GM18867 (cell line): ENCODE measurements around the gene OTOGL.
"Not testable (repeated sequence)": the region's sequence is repeated elsewhere in the genome, so short reads cannot be mapped to it uniquely, and the experiment has no call there.

Experiments
- ATAC-seq: cut with Tn5 transposase; IDR thresholded peaks from one replicate; pipeline ENCODE4 v1.9.1; 2021; ENCODE audit warnings: mild to moderate bottlenecking, moderate library complexity; ENCODE audit not compliant: unreplicated experiment

The OTOGL gene

GRCh38 chr12:80129895-80130530 is 30.7 kb downstream of the OTOGL start:
- no peak for ATAC-seq

- no peak for ATAC-seq
These were observed 36.3 kb downstream of the OTOGL start for GRCh38 chr12:80135624-80136023.

GRCh38 chr12:80140005-80140404 is 40.7 kb downstream of the OTOGL start:
- no peak for ATAC-seq

DNA sequence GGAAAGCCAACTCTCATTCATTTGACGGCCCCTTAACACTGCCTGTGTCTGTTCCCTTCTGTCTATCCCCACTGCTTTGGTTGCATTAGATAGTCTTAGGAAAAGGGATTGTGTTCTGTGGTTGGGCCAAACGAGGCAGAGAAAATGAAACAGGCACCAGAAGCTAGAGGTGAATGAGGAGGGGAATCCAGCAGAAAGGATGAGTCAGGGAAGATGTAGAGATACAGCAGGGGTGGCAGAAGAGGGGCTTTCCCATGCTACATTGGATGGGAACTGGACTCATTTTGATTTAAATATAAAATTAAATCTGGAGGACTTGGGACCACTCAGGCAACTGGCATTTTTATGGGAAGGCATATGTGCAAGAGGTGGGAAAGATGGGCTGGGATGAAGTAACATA is 43.3 kb downstream of the OTOGL start:
- ATAC-seq, result no peak

DNA sequence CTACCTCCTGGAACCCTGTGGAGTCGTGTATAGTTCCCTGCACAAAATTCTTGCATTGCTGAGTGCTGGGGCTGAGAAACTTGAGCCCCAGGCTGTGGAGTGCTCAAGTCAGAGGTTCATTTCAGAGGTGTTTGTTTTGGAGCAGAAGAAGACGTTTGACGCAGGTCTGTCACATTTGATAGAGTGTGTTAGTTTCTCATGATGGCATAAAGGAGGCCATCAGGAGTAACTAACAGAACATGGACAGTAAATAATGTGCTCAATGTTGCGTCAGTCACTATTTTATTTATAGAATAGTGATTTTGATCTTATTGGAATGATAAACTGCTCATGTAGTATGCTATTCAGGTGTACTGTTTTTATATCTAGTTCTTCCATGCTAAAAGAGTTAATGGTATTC is 44.2 kb downstream of the OTOGL start:
- ATAC-seq, result no peak

DNA sequence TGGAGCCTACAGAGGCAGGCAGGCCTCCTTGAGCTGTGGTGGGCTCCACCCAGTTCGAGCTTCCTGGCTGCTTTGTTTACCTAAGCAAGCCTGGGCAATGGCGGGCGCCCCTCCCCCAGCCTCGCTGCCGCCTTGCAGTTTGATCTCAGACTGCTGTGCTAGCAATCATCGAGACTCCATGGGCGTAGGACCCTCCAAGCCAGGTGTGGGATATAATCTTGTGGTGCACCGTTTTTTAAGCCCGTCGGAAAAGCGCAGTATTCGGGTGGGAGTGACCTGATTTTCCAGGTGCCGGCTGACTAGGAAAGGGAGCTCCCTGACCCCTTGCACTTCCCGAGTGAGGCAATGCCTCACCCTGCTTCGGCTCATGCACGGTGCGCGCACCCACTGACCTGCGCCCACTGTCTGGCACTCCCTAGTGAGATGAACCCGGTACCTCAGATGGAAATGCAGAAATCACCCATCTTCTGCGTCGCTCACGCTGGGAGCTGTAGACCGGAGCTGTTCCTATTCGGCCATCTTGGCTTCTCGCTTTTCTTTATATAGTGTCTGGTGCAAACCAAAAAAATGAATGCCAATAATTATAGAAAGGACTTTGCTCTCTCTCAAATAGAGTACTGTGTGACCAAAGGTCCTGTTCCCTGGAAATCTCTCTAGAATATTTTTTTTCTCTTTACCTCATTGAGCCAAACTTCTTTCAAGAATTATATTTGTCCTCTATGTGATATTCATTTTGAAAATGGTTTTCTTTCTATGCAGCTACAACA is 50.4 kb downstream of the OTOGL start:
- not testable (repeated sequence) for ATAC-seq

- no peak for ATAC-seq
These were observed 51.8 kb downstream of the OTOGL start for GRCh38 chr12:80151131-80151530.

DNA sequence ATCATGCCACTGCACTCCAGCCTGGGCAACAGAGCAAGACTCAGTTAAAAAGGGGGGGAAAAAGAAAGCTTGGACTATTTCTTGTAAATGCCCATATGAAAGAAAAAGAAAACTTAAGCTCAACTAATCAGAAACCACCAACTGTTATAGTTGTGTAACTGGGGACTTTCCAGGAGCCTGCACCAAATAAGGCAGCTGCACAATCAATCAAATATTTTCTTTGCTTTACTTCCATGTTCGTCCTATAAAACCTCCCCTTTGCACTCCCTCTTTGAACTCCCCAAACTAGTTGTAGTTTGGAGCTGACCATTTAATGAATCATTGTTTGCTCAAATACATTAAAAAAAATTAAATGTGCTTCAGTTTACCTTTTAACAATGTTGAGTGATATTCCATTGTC is 54.9 kb downstream of the OTOGL start:
- no peak for ATAC-seq

DNA sequence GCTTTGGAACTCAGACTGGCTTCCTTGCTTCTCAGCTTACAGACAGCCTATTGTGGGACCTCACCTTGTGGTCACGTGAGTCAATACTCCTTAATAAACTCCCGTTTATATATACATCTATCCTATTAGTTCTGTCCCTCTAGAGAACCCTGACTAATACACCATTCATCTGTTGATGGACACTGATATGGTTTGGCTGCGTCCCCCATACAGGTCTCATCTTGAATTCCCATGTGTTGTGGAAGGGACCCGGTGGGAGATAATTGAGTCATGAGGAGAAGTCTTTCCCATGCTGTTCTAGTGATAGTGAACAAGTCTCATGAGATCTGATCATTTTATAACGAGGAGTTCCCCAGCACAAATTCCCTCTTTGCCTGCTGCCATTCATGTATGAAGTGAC is 57.0 kb downstream of the OTOGL start:
- no peak for ATAC-seq

DNA sequence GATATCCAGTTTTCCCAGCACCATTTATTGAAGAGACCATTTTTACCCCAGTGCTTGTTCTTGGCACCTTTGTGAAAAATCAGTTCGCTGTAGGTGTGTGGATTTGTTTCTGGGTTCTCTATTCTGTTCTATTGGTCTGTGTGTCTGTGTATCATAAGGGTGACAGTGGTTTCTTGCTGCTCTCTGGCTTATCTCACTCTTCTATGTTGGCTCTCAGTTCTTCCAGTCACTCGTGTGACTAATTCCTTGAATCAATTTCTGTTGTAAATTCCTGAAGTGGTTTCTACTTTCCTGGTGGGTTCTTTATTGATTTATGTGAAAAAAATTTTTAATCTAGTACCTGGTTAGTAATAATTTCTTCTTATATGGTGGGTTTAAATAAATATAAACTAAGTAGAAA is 58.3 kb downstream of the OTOGL start:
- no peak for ATAC-seq

DNA sequence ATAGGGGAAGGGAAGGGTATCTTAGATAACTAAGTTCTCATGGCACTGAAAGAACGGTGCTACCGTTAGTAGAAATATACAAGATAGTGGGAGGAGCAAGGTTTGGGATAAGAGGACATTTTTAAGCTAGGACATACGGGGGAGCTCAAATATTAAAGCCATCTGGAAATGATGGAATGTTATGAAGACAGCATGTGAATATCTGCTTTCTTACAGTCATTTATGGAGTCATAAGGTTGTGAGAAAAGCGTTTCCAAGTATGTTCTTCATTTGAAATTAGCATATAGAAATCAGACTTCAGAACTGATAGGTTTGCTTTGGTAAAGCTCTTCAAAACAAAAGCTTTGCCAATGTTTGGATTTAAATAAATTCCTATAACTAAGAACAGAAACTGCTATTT is 62.3 kb downstream of the OTOGL start:
- ATAC-seq, result peak; percentile 28

DNA sequence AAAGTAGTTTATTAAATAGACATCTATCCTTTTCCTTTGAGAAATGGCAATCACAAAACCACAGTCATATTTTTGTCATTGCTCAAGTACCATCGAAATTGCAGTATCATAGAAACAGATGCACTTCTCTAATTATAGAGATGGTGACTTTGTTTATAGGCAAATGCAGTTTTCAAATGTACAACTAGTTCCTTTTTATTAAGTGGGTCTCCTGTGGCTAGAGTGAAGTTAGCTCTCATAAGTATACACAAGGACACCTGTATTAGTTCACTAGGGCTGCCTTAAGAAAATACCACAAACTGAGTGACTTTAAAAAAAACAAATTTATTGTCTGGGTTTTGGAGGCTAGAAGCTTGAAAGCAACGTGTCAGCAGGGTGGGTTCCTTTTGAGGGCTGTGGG is 62.8 kb downstream of the OTOGL start:
- ATAC-seq, result peak; percentile 90

GRCh38 chr12:80165746-80166145 is 66.4 kb downstream of the OTOGL start:
- no peak for ATAC-seq

DNA sequence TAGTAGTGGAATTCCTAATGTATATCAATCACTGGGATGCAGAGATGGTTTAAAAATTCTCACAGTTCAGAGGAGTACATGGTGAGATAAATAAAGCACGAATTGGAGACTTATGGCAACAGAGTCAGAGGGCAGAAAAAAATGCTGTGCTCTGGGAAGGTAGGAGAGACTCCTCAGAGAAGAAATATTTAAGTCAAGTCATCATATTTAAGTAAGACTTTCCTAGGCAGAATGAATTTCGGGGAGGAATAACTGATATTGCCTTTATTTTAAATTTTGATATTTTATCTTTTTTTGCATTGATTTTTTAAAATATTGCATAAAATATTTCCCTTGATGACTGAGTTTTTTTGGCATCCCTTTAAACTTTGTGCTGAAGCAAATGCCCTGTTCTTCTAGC is 67.4 kb downstream of the OTOGL start:
- ATAC-seq, result no peak

GRCh38 chr12:80168936-80169335 is 69.6 kb downstream of the OTOGL start:
- ATAC-seq, result no peak

DNA sequence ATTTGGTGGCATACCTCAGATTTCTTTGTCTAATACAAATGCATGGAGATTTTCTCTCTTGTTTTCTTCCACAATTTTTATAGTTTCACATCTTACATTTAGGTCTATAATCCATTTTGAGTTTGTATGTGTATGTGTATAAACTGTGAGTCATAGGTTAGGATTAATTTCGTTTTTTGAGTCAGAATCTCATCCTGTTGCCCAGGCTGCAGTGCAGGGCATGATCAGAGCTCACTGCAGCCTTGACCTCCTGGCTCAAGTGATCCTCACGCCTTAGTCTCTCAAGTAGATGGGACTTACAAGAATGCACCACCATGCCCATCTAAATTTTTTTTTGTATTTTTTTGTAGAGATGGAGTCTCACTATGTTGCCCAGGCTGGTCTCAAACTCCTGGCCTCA is 71.6 kb downstream of the OTOGL start:
- no peak for ATAC-seq

DNA sequence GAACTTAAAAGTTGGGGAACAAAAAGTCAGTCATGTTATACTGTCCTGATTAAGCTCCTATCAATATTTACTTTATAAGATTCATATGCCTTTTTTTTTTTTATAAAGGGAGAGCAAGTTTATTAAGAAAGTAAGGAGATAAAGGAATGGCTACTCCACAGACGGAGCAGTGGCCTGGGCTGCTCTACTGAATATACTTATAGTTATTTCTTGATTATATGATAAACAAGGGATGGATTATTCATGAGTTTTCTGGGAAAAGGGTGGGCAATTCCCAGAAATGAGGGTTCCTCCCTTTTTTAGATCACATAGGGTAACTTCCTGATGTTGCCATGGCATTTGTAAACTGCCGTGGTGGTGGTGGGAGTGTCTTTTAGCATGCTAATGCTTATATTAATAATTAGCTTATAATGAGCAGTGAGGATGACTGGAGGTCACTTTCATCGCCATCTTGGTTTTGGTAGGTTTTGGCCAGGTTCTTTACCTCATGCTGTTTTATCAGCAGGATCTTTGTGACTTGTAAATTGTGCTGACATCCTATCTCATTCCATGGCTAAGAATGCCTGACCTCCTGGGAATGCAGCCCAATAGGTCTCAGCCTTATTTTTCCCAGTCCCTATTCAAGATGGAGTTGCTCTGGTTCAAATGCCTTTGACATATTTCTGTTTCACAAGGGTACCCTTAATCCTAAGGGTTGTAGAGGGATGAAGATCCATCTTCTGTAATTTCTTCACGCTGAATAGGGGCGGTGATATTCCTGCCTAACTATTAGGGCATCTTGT is 73.9 kb downstream of the OTOGL start:
- no peak for ATAC-seq

DNA sequence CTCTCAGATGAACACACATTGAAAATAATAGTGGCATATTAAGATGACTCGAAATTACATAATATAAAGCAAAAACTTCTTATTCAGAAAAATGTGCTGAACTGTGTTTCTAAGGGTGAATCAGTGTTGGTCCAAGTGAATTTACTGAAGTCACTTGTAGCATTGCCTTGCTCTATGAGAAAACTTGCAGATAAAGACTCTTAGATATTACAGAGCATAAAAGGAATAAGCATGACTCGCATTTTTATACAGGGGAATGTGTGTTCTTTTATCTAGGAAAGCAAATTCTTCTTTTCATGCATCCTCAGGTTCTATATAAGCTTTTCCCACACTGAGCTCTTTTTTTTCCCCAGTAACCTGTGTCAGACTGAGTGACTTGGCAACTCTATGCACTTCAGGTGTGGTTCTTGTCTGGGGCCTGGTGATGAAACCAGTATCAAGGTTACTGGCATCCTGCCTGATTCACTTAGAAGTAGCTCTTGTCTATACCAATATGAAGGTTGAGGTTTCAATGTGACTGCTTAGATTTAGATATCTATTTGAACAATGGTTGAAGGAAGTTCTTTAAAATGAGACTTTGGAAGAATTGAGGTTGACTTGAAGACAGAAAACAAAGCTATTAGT is 76.1 kb downstream of the OTOGL start:
- ATAC-seq, result peak; percentile 33

DNA sequence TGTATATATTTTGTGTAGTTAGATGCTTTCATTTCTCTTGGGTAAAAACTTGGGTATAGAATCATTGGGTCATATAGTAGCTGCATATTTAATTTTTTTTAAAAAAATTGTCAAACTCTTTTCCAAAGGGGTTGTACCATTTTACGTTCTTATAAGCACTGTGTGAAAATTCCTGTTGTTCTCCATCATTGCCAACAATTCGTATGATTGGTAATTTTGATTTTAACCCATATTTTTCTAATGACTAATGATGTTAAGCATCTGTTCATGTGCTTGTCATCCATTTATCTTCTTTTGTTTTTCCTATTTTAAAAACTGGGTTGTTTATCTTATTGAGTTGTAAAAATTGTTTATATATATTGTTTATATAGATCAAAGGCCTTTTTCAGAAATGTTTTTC is 77.4 kb downstream of the OTOGL start:
- ATAC-seq, result no peak

DNA sequence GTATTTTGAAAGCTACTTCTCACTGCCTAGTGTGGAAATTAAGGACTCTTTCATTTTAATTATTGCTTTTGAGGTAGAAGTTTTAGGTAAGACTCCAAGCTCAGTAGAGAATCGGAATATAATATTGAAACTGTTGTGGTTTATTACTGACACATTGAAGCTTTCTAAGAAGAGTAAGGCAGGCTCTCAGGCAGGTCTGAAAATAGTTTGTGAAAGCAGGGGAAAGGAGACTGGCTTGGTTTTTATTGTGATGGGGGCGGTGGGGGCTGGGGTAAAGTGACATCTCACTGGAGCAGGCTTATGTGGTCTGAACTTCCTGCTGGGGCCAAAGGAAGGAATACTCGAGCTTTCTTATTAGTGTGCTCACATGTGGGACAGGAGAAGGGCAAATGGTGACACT is 79.5 kb downstream of the OTOGL start:
- peak; percentile 94 for ATAC-seq

DNA sequence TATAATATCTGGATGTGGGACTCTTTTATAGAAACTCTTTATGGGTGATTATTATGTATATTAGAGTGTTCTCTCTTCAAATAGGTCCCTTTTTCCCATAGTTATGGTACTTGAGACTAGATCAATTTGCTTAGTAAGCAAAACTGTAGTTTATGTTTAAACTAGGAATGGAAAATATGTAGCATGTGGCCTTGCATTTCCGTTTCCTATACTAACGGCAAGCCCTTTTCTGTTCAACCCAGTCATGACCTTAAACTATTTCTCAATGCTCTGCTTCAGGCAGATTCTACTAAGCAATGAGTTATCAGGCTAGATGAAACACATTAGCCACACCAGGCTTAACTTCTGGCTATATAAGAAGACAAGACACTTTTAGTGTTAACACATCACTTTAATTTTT is 84.6 kb downstream of the OTOGL start:
- ATAC-seq, result no peak

- no peak for ATAC-seq
These were observed 85.6 kb downstream of the OTOGL start for GRCh38 chr12:80184926-80185325.
